A673 (cell line): ENCODE results near the gene TGFBR3L. TPM values are rescaled to one million over a fixed set of nuclear protein-coding genes. Genes with fewer than 3 reads are reported as not detected.

Experiments used
- BruUV-seq: library from RNA; stranded (reverse); fragments of 400-500 nt; replicated peaks from 2 replicates; lab custom pipeline; 2021; lab: Mats Ljungman, UMichigan
- CTCF ChIA-PET: fragments of 300-600 bp; sonication (Branson Sonifier 250); formaldehyde crosslinking; loops from one replicate; lab custom pipeline; 2022; ENCODE audit warnings: antibody characterized with exemption; lab: Charles Lee
- POLR2A ChIA-PET: fragments of 300-600 bp; sonication (Branson Sonifier 250); formaldehyde crosslinking; loops from one replicate; lab custom pipeline; 2022; ENCODE audit warnings: antibody characterized with exemption; ENCODE audit not compliant: low non-redundant PET; lab: Charles Lee
- DNase-seq: peaks from one replicate; pipeline ENCODE4 v3.0.0-alpha.2; 2015; ENCODE audit warnings: low spot score
- H3K27ac ChIP-seq: fragments of 200-600 bp; sonication (generic); 2 replicates; pipeline ENCODE4 v1.5.1; 2016; ENCODE audit warnings: mixed run types, low read depth, mild to moderate bottlenecking, mixed read lengths, antibody characterized with exemption, low read length; ENCODE audit not compliant: poor library complexity, severe bottlenecking
- H3K27me3 ChIP-seq: fragments of 200-600 bp; sonication (generic); replicated peaks from 2 replicates; pipeline ENCODE4 v1.6.1; 2017; ENCODE audit warnings: mixed run types, low read depth, mild to moderate bottlenecking, mixed read lengths, antibody characterized with exemption, low read length; ENCODE audit not compliant: insufficient read depth, poor library complexity
- H3K36me3 ChIP-seq: fragments of 200-600 bp; sonication (generic); 2 replicates; pipeline ENCODE4 v1.6.1; 2016; ENCODE audit warnings: mixed run types, mild to moderate bottlenecking, mixed read lengths, antibody characterized with exemption, low read length; ENCODE audit not compliant: insufficient read depth, poor library complexity, severe bottlenecking
- H3K4me1 ChIP-seq: fragments of 200-600 bp; sonication (generic); 2 replicates; pipeline ENCODE4 v1.6.1; 2017; ENCODE audit warnings: mixed run types, mild to moderate bottlenecking, mixed read lengths, antibody characterized with exemption, low read length; ENCODE audit not compliant: insufficient read depth, poor library complexity, severe bottlenecking
- H3K4me3 ChIP-seq: fragments of 200-600 bp; sonication (generic); 2 replicates; pipeline ENCODE4 v1.5.1; 2016; ENCODE audit warnings: low read depth, mixed run types, mild to moderate bottlenecking, mixed read lengths, low read length; ENCODE audit not compliant: poor library complexity, severe bottlenecking
- H3K9me3 ChIP-seq: fragments of 200-600 bp; sonication (generic); 2 replicates; pipeline ENCODE4 v1.6.1; 2016; ENCODE audit warnings: mixed run types, low read depth, mild to moderate bottlenecking, mixed read lengths, antibody characterized with exemption, low read length; ENCODE audit not compliant: poor library complexity, severe bottlenecking
- EZH2 ChIP-seq: fragments of 200-600 bp; sonication (generic); IDR thresholded peaks from 2 replicates; pipeline ENCODE4 v1.6.1; 2017; ENCODE audit warnings: borderline replicate concordance, low read depth, mild to moderate bottlenecking, mixed read lengths, antibody characterized with exemption, low read length; ENCODE audit not compliant: poor library complexity, severe bottlenecking
- intact Hi-C: fragments of 100-400 bp; cut with micrococcal nuclease; formaldehyde crosslinking; loops from one replicate; pipeline ENCODE4 v1.10.0; 2022; ENCODE audit not compliant: unreplicated experiment
- total RNA-seq: library from RNA; stranded (reverse); gene quantifications from 2 replicates; pipeline ENCODE4 v1.2.3, GENCODE V29; 2021
- TF ChIP-seq, protein P1 (sequence below): fragments of 300-800, 200-600 bp; sonication (generic); conservative IDR thresholded peaks from 2 replicates; pipeline ENCODE4 v1.5.1; 2017; ENCODE audit warnings: low read depth, mild to moderate bottlenecking, antibody characterized with exemption, low read length, moderate library complexity, mixed read lengths

The TGFBR3L gene
- total RNA-seq, 1 experiment from 2014 or later, result 1.6 TPM

GRCh38 chr19:7923295-7924191 is 8.9 kb downstream of the TGFBR3L start:
- Histone ChIP-seq H3K9me3 (no peaks in the 10 kb centered on the region), H3K27ac (peak overlapping the region; percentile 49), H3K27me3 (no peaks in the 10 kb centered on the region), H3K36me3 (peaks cover 15% of the 10 kb centered on the region), H3K4me3 (no peak overlapping the region), H3K4me1 (peaks cover 45% of the 10 kb centered on the region)
- intact Hi-C loops, result loop anchor here (5.0 kb wide), 1 partner anchor 51 kb away; the partner anchor contains the start of gene PRR36
- CTCF ChIA-PET, result no interaction called here
- DNase-seq, result no peak
- BruUV-seq, result no TSS peak
- TF ChIP-seq, protein P1, sequence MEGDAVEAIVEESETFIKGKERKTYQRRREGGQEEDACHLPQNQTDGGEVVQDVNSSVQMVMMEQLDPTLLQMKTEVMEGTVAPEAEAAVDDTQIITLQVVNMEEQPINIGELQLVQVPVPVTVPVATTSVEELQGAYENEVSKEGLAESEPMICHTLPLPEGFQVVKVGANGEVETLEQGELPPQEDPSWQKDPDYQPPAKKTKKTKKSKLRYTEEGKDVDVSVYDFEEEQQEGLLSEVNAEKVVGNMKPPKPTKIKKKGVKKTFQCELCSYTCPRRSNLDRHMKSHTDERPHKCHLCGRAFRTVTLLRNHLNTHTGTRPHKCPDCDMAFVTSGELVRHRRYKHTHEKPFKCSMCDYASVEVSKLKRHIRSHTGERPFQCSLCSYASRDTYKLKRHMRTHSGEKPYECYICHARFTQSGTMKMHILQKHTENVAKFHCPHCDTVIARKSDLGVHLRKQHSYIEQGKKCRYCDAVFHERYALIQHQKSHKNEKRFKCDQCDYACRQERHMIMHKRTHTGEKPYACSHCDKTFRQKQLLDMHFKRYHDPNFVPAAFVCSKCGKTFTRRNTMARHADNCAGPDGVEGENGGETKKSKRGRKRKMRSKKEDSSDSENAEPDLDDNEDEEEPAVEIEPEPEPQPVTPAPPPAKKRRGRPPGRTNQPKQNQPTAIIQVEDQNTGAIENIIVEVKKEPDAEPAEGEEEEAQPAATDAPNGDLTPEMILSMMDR, result no peak
- POLR2A ChIA-PET, result interaction anchor here (0.7 kb wide), 1 partner anchor 807 kb away, joined by 6 read pairs; no protein-coding TSS in a partner anchor

DNA sequence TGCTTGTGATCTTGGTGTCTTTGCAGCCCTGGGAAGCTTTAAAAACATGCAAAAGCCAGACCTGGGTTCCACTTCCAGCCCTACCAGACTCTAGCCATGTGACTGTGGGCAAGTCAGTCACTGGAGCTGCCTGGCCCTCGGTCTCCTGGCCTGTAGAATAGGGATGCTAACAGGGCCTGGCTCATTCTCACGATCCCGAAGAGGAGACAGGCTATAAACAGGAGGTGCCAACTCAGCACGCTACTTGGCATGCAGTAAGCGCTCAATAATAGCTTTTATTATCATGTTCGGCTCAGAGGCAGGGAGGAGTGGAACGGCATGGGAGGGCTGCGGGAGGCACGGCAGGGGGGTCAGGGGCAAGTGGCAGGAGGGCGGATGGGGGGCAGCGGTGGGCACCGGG is 9.6 kb downstream of the TGFBR3L start:
- Histone ChIP-seq H3K27ac (peak overlapping the region; percentile 49), H3K36me3 (peaks cover 15% of the 10 kb centered on the region), H3K27me3 (no peaks in the 10 kb centered on the region), H3K4me3 (peak overlapping the region; percentile 57), H3K9me3 (no peaks in the 10 kb centered on the region), H3K4me1 (peaks cover 52% of the 10 kb centered on the region)
- no peak for TF ChIP-seq EZH2
- TF ChIP-seq, protein P1, result no peak
- POLR2A ChIA-PET, result interaction anchor here (0.7 kb wide), 1 partner anchor 808 kb away, joined by 6 read pairs; no protein-coding TSS in a partner anchor
- intact Hi-C loops, result loop anchor here (5.0 kb wide), 1 partner anchor 52 kb away; the partner anchor contains the start of gene PRR36
- CTCF ChIA-PET, result no interaction called here
- no TSS peak for BruUV-seq
- peak; percentile 55 for DNase-seq

- POLR2A ChIA-PET, result no interaction called here
- no peak for DNase-seq
- Histone ChIP-seq H3K9me3 (no peaks in the 10 kb centered on the region), H3K4me3 (peak overlapping the region; percentile 57), H3K4me1 (peaks cover 53% of the 10 kb centered on the region), H3K27ac (peak overlapping the region; percentile 40), H3K36me3 (peaks cover 15% of the 10 kb centered on the region), H3K27me3 (no peaks in the 10 kb centered on the region)
- no peak for TF ChIP-seq EZH2
- TF ChIP-seq, protein P1, result no peak
- BruUV-seq, result no TSS peak
- intact Hi-C loops, result loop anchor here (5.0 kb wide), 1 partner anchor 52 kb away; the partner anchor contains the start of gene PRR36
- CTCF ChIA-PET, result no interaction called here
Observed at GRCh38 chr19:7924651-7925170, 10.1 kb downstream of the TGFBR3L start.
